AG04450 (cell line): Measurements from ENCODE around the gene FBXW8. TPM values are rescaled to one million over a fixed set of nuclear protein-coding genes. Genes with fewer than 3 reads are reported as not detected.

ENCODE experiments used
- CTCF ChIA-PET: fragments of 300-600, 350-600 bp; formaldehyde crosslinking; extraction: SDS; loops from one replicate; lab custom pipeline; 2022; ENCODE audit warnings: antibody characterized with exemption, inconsistent platforms; lab: Charles Lee
- POLR2A ChIA-PET: fragments of 350-600 bp; formaldehyde crosslinking; extraction: SDS; loops from one replicate; lab custom pipeline; 2021; ENCODE audit warnings: antibody characterized with exemption, inconsistent platforms; lab: Yijun Ruan, JAX
- DNase-seq: peaks from one replicate; pipeline ENCODE4 v3.0.0-alpha.2; 2011; ENCODE audit warnings: low read depth, low spot score
- H3K27ac ChIP-seq: one replicate; pipeline ENCODE4 v1.5.1; 2012; ENCODE audit warnings: low read depth, low read length, control low read depth
- H3K27me3 ChIP-seq: one replicate; pipeline ENCODE4 v1.6.0; 2012; ENCODE audit warnings: low read length; ENCODE audit not compliant: control insufficient read depth, insufficient read depth
- H3K4me3 ChIP-seq: 2 replicates; pipeline ENCODE4 v1.5.1; 2011; ENCODE audit warnings: mild to moderate bottlenecking, low read depth, low read length, control low read depth
- H3K9me3 ChIP-seq: 2 replicates; pipeline ENCODE4 v1.5.1; 2012; ENCODE audit warnings: low read length; ENCODE audit not compliant: control insufficient read depth, insufficient read depth
- polyA plus RNA-seq: library from polyadenylated mRNA; depleted of rRNA; stranded (reverse); fragments of >200 nt; gene quantifications from 2 replicates; pipeline ENCODE4 v1.2.3, GENCODE V29; 2011
- TF ChIP-seq, protein P1 (sequence below): IDR thresholded peaks from 2 replicates; pipeline ENCODE4 v1.5.1; 2011; ENCODE audit warnings: low read depth, low read length, control low read depth, inconsistent platforms

The FBXW8 gene
- polyA plus RNA-seq, 1 experiment = 23.0 TPM

DNA sequence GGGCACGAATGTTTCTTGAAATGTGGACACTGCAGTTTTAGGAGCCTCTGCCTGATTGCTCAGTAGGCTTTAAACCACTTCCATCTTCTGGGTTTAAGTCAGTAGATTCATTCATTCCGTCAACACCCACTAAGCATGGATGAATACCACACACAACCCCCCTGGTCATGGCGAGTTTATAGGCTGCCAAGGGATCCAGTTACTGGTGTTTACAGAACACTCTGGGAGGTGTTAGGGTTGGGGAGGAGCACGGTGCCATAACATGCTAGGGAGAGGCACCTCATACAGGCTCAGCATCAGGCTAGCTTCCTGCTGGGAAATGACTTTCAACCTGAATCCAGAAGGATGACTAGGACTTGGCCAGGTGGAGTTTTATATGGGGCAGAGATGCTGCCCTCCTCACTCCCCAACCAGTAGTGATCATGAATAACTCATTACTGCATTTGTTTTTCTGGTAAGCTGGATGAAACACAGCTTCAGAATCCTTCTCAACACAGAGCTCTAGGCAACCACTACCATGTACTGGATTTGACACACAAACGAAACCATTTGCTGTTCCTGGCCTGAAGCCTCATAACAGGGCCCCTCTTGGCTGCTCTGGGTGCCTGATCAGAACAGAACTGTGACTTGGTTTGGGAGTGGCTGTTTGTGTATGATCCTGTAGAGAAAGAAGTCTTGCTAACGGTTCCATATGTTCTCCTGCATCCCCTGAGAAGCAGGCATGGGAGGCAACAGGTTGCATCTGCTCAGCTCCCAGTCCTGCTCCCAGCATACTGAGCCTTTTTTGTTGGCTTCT lies 47.9 kb downstream of the FBXW8 start:
- no peak for DNase-seq
- H3K27me3 ChIP-seq = no peaks in the 10 kb centered on the region
- ChIA-PET CTCF (no interaction called here), POLR2A (no interaction called here)
- H3K27ac ChIP-seq = no peak overlapping the region
- H3K9me3 ChIP-seq = no peaks in the 10 kb centered on the region
- TF ChIP-seq, protein P1, sequence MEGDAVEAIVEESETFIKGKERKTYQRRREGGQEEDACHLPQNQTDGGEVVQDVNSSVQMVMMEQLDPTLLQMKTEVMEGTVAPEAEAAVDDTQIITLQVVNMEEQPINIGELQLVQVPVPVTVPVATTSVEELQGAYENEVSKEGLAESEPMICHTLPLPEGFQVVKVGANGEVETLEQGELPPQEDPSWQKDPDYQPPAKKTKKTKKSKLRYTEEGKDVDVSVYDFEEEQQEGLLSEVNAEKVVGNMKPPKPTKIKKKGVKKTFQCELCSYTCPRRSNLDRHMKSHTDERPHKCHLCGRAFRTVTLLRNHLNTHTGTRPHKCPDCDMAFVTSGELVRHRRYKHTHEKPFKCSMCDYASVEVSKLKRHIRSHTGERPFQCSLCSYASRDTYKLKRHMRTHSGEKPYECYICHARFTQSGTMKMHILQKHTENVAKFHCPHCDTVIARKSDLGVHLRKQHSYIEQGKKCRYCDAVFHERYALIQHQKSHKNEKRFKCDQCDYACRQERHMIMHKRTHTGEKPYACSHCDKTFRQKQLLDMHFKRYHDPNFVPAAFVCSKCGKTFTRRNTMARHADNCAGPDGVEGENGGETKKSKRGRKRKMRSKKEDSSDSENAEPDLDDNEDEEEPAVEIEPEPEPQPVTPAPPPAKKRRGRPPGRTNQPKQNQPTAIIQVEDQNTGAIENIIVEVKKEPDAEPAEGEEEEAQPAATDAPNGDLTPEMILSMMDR = no peak
- no peak overlapping the region for H3K4me3 ChIP-seq

- Histone ChIP-seq H3K9me3 (no peaks in the 10 kb centered on the region), H3K27ac (no peak overlapping the region), H3K27me3 (no peaks in the 10 kb centered on the region), H3K4me3 (no peak overlapping the region)
- ChIA-PET CTCF (no interaction called here), POLR2A (no interaction called here)
- TF ChIP-seq, protein P1 = no peak
- no peak for DNase-seq
Observed at GRCh38 chr12:116959198-116959460, 48.4 kb downstream of the FBXW8 start.

- Histone ChIP-seq H3K27me3 (no peaks in the 10 kb centered on the region), H3K27ac (no peak overlapping the region), H3K4me3 (no peak overlapping the region), H3K9me3 (no peaks in the 10 kb centered on the region)
- ChIA-PET CTCF (no interaction called here), POLR2A (no interaction called here)
- TF ChIP-seq, protein P1 = no peak
- no peak for DNase-seq
Observed at GRCh38 chr12:116959845-116960514, 49.2 kb downstream of the FBXW8 start.

DNA sequence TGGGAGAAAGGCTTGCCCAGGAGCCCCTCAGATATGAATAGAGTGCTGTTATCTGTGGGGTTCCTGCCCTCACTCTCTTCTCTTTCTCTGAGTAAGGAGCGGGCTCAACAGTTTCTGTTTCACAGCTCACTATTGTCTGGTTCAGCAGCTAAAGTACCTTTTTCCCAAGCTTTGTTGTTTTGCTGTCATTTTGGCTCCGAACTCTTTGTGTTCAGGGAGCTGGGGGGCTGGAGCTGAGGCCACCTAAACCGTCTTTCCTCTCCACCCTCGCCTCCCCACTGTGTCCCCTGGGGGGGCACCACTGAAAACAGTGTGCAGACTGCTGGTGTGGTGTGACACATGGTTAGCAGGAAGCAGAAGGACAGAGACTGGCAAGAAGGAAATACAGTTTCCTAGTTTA lies 51.4 kb downstream of the FBXW8 start:
- POLR2A ChIA-PET = no interaction called here
- H3K9me3 ChIP-seq = no peaks in the 10 kb centered on the region
- TF ChIP-seq, protein P1 = no peak
- no peak overlapping the region for H3K27ac ChIP-seq
- no peak for DNase-seq
- CTCF ChIA-PET = no interaction called here
- no peaks in the 10 kb centered on the region for H3K27me3 ChIP-seq
- no peak overlapping the region for H3K4me3 ChIP-seq

DNA sequence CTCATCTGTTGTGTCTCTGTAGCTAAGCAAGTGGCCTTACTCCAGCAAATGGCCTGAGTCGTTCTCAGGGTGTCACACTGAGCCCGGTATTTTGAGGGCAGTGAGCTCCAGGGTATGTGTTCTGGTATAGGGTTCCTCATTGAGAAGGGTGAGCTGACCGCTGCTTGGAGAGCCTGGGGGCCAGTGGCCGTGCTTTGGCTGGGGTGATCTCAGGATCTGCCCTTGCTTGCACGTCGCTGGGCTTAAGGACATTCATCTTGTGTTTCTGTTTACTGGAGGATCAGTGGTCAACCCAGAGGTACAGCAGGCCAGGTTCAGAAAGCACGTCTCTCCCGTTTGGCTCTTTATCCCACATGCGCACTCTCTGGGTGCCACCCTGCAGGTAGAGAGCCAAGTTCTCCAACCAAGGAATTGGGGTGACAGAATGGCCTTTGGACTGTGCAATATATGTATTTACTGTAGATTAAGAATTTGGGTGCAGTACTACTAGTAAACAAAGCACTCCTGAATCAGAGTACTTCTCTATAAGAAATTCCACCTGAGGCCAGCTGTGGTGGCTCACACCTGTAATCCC lies 52.1 kb downstream of the FBXW8 start:
- no peak for DNase-seq
- TF ChIP-seq, protein P1 = no peak
- Histone ChIP-seq H3K27me3 (no peaks in the 10 kb centered on the region), H3K27ac (no peak overlapping the region), H3K9me3 (no peaks in the 10 kb centered on the region), H3K4me3 (no peak overlapping the region)
- CTCF ChIA-PET = no interaction called here
- POLR2A ChIA-PET = no interaction called here
